ENCODE results near the gene ADAMTS2.
"Not testable (repeated sequence)": the region's sequence is repeated elsewhere in the genome, so short reads cannot be mapped to it uniquely, and the experiment has no call there.

ADAMTS2 gene

DNA sequence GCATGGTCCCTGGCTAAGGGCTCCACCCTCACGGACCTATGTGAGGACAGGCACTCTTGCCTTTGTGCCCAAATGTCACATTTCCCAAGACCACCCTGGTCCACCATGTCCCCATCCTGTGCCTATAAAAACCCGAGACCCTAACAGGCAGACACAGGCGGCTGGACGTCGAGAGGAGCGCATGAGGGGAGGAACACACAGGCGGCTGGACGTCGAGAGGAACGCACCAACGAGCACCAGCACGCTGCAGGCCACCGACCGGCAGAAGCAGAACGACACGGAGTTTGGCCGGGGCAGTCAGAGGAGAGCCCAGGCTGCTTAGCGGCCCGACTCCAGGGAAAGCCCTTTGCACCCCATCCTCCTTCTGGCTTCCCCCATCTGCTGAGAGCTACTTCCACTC lies 119.9 kb downstream of the ADAMTS2 start:
- DNase-seq: no peak

GRCh38 chr5:179224741-179225140 lies 120.5 kb downstream of the ADAMTS2 start:
- no peak for DNase-seq

DNA sequence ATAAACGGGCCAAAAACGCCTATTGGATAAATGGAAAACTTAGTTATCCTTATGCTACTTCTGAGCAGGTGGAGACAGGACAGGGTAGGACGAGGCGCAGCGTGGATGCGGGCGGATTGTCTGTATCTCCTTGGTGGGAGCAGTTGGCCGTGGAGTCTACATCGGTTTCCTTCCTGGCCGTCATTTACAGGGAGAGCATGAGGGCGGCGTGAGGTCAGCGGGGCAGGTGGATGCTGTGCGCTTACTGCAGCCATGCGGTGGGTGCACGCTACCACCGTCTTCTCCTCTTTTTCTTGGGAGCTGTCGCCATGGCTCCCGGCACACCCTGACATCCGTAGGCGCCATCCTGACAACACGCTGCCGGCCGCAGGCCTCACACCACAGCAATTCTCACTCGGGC lies 121.3 kb downstream of the ADAMTS2 start:
- DNase-seq: no peak

DNA sequence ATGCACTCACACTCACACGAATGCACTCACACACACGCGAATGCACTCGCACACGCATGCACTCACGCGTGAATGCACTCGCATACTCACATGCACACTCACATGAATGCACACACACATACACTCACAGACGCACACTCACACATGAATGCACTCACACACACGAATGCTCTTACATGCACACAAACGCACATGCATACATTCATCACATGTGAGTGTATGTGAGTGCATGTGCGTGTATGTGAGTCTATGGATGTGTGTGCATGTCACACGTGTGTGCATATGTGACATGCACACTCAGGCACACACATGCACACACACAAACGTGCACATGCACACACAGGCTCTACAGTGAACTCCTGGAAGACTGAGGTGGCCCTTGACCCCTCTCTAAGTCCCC lies 121.7 kb downstream of the ADAMTS2 start:
- no peak for DNase-seq

- DNase-seq: no peak
Observed at GRCh38 chr5:179222246-179223017, 122.8 kb downstream of the ADAMTS2 start.

GRCh38 chr5:179221877-179222220 lies 123.4 kb downstream of the ADAMTS2 start:
- no peak for DNase-seq

DNA sequence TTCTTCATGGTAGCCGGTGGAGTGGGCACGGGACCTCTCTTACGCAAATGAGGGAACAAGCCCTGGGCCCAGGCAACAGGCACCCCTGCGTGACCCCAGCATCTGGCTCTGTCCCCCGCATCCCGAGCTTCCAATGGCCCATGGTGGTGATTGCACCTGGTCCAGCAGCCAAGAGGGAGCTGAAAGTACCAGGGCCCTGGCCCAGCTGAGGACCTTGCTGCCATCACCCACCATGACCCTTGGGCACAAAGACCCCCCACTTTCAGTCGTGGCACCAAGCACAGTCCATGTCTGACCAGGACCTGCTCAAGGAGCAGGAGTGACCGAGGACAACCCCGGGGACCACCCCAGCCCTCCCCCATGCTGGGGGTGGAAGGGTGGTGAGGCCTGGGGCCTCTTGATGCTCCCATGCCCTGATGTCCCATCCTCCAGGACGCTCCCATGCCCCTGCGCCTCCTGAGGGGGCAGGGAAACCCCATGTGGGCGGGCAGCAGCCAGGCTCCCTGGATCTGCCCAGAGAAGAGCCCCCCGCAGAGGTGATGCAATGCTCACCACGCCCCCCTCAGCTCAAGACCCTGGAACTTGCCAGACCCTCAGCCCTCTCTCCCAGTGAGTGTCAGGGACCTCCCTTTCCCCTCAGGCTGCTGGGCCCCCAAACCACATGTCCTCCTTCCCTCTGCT lies 123.9 kb downstream of the ADAMTS2 start:
- DNase-seq: no peak

- DNase-seq: no peak
Observed at GRCh38 chr5:179220716-179221115, 124.5 kb downstream of the ADAMTS2 start.

DNA sequence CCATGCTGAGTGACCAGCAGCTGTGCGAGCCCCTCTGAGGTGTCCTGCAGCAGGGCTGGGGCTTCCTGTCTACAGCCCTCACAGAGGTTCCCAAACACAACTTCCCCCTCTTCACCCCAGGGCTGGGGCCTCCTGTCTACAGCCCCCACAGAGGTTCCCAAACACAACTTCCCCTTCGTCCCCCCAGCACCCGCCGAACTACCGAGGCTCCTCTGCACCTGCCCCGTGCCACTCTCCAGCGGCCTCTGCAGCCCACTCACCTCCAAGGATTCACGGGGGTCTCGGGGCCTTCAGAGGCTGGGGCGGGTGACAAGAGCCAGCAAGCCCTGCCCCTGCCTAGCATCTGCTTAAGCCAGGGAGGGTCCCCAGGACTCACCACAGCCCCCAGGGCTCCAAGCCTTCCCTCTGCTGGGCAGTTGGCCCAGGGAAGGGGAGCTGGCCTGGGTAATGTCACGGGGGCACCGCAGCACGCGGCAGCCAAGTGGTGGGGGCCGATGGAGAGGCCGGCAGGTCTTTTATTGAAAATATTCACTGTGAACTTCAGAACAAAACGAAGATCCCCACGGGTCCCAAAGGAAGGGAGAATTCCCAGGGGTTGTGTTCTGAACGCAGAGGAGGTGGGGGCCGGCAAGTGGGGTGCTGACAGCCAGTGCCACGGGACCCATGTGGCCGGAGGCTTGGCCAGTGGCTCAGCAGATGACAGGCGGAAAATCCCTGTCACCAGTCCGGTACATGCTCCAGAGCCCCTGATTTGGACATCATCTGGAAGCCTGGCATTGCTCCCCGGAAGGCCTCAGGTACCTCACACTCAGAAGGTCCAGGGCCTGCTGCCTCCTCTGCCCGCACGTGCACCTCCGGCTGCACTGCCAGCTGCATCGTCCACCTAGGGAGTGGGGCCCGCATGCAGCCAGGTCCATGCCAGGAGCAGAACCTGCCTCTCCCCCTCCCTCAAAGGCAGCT lies 125.3 kb downstream of the ADAMTS2 start:
- no peak for DNase-seq

GRCh38 chr5:179218943-179219330 lies 126.3 kb downstream of the ADAMTS2 start:
- DNase-seq: no peak

- DNase-seq: no peak
Observed at GRCh38 chr5:179217956-179218942, 127.0 kb downstream of the ADAMTS2 start.

- no peak for DNase-seq
Observed at GRCh38 chr5:179217356-179217755, 127.9 kb downstream of the ADAMTS2 start.

DNA sequence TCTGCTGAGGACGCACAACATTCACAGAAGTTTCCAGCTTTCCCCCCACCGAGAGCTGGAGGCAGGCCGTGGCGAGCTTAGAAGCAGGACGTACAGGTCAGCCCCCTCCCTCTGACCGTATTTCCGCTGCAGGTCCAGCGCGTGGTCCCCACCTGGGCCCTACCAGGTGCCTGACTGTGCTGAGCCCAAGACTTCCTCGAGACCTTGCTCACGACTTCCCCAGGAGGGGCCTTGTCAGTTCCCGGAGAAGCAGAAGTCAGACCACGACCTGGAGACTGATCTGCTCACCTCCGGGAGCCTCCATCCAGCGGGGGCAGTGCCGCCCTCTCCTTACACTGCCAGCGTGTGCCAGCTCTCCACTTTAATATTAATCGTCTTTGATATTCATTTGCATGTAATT lies 128.9 kb downstream of the ADAMTS2 start:
- not testable (repeated sequence) for DNase-seq

- peak; percentile 14 for DNase-seq
Observed at GRCh38 chr5:179215576-179215975, 129.7 kb downstream of the ADAMTS2 start.

- DNase-seq: no peak
Observed at GRCh38 chr5:179214678-179215077, 130.6 kb downstream of the ADAMTS2 start.

- peak; percentile 11 for DNase-seq
Observed at GRCh38 chr5:179212870-179213269, 132.4 kb downstream of the ADAMTS2 start.

DNA sequence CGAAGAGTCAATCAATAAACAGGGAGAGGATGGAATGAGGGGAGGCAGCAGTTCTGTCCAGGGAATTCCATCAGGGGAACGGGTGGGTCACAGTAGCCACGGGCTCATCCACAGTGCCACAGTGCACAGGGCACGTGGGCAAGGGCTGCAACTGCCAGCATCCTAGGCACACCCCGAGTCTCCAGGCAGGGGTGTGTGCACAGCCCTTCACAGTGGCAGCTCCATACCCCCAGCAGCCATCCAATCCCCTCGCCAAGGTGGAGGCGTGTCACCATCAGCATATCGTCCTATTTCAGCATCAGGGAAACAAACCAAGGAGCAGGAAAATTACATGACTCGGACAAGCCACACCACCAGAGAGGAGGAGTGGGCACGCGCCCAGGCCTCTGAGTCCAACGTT lies 133.6 kb downstream of the ADAMTS2 start:
- DNase-seq: no peak

GRCh38 chr5:179211068-179211467 lies 134.2 kb downstream of the ADAMTS2 start:
- DNase-seq: no peak

DNA sequence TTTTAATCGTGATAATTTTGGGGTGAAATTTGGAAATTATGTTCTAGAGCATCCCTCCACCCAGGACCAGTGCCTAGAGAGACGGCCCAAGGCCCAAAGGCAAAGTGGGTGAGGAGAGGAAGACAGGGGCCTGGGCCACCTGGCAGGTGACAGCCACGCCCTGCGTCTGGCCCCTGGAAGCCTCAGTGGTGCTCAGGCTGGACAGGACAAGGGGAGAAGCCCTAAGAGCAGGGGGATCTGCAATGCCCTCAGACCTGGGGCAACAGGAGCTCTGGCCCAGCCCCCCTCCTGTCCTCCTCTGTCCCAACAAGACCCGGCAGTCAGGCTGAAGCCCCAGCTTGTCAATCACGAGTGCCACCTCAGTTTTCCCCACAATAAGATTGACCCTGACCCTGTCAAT lies 134.8 kb downstream of the ADAMTS2 start:
- DNase-seq: no peak

DNA sequence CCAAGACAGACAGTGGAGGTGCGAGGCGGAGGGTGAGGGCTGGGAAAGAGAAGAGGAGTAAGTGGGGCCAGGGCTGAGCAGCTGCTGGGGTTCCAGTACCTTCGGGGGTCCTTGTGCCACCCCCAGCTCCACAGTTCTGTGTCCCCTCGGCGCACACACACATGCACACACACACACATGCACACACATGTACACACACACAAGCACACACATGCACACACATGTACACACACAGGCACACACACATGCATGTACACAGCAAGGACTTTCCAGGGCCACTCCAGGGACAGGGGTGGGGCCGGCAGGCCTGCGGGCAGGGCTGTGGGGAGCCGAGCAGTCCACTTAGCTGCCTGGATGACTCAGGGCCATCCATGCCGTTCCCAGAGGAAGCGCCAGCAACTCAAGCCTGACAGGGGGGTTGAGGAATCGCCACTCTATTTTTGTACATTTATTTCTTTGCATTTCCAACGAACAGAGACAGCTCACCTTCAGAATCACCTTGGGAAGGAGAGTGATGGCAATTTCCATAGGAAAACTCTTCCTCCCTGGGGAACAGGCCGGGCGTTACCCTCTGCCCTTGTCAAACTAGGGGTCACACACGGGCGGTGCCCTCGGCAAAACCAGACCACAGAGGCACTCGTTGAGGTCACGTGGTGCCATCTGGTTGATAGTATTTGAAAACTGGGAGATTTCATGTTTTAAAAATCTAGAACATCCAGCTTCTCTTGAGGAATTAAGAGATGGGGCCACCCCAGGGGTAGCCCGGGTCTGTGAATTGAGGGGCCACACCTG lies 135.7 kb downstream of the ADAMTS2 start:
- peak; percentile 53 for DNase-seq

DNA sequence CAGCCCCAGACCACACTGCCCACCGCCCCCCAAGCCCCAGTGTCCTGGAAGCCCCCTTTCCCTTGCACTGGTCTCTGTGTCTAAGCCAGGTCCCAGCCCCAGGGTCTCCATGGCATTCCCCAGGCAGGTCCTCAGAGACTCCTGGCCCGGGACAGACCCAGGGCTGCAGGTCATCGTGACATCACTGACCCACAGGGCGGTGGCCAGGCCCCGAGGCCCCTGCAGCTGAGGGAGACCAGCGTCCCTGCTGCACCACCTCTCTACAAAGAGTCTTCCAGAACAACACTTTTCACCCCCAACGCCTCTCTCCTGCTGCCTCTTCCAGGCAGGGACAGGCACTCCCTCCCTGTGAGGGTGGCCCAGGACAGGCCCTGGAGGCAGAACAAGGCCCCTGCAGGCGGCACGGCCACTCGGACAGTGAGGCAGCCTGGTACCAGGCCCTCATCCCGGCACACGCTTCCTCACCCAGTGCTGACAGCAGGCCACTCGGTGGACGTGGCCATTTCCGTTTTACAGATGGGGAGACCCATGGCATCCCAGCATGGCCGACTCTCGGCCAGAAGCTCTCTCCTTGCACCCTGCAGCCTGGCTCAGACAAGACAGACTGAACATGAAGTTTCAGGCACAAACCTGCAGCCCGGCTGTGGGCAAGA lies 136.4 kb downstream of the ADAMTS2 start:
- no peak for DNase-seq
